NCI-H345 (cell line): ENCODE results near the gene RFTN1.

ENCODE experiments used
- DNase-seq: peaks from one replicate; lab custom pipeline; 2025; lab: John Stamatoyannopoulos, UW

Gene RFTN1

DNA sequence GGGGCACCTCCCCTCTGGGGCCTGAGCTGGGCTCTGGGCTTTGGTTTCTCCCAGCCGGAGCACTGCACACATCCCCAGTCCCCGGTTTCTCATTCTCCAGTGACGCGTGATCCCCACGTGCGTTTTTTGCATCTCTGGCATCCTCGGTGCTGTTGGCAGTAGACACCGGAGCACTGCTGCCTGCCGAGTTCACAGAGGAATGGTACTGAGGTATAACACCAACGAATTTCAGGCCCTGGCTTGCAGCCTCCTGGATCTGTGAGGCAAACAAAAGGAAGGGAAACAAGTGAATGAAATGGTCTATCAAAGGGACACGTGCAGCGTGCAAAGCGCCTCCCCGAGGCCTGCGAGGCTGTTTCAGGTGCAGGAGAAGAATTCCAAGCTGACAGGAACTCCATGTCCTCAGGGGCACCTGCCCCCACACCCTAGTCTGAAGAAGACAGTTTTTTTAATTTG, 135.6 kb downstream of the RFTN1 start:
- DNase-seq, result no peak

DNA sequence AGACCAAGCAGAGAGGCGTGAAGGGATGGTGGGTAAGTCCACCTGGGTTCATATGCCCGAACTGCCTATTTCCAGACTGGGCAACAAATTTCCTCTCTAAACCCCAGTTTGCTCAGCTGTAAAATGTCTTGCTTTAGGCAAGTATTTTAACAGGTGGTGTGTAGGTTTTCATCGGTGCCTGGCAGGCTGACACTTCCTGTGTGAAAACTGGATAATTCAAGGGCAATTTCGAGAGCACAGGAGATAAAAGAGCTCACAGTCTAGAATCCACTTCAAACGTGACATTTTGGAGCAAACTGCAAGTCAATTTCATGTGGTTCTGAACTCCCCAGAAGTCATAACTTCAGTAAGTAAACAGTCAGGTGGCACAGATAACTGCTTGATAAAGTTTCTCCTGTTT, 136.3 kb downstream of the RFTN1 start:
- no peak for DNase-seq

DNA sequence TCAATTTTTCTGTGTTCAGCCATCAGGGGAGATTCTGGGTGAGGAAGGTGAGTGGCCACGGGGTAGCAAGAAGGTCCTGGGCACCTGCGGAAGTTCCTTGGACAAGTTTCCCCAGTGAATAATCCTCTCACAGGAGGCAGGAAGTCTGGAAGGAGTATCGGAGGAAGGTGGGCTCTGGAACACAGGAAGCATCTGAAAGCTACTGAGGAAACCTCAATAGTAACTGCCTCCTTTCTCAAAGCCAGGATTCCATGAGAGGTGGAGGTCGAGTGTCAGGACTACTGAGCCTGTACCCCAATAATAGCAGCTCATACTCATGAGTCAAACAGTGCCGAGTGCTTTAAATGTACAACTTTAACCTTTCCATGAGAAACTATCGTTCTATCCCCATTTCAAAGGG, 137.6 kb downstream of the RFTN1 start:
- no peak for DNase-seq

DNA sequence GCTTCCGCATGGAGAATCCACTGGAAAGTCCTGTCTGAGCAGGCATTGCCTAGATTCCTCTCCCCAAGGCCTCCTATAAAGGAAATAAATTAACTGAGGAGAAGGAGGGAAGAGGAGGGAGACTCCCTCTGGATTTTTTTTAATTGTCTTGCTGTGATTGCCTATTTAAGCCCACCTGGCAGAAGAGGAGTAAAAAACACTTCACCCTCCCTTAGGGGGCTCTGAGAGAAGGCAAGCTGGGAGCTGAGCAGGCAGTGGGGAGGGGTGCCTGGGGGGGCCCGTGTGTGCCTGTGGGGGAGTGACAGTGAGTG, 138.6 kb downstream of the RFTN1 start:
- DNase-seq, result no peak

DNA sequence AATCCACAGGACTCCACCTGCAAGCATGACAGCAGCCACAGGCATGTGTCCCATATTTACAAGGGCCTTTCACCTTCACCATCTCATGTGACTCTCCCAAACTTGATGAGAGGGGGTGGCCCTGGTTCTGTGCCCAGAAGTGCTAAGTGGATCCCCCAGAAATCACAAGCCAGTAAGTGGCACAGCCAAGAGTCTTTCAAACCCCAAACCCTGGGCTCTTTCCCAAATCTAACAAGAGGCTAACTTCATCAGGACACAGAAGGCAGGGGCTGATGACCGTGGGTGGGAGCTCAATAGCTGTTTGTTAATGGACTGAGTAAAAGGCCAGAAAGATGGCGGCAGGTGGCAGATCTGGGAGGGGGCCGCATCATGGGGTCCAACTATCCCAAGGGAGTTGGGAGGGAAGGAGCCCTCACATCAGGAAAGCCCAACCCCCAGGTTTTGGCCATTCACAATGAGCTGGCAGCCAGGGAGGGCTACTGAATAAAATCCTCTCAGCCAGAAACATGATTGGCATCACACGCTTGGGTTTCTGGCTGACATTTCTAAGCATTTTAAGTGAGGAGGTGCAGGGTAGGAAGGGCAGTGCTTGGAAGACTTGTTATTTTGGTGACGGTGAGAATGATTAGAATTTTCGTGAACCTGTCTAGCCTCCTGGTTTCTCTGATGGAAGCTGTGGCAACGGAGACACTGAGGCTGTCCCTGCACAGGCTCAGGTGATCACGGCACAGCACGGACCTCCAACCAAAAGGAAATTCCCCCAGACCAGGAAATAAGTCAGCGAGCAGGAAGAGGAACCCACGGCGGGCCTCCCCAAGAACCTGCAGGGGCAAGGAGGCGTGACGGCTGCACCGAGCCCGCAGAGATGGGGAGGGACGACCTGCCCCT, 139.2 kb downstream of the RFTN1 start:
- no peak for DNase-seq

DNA sequence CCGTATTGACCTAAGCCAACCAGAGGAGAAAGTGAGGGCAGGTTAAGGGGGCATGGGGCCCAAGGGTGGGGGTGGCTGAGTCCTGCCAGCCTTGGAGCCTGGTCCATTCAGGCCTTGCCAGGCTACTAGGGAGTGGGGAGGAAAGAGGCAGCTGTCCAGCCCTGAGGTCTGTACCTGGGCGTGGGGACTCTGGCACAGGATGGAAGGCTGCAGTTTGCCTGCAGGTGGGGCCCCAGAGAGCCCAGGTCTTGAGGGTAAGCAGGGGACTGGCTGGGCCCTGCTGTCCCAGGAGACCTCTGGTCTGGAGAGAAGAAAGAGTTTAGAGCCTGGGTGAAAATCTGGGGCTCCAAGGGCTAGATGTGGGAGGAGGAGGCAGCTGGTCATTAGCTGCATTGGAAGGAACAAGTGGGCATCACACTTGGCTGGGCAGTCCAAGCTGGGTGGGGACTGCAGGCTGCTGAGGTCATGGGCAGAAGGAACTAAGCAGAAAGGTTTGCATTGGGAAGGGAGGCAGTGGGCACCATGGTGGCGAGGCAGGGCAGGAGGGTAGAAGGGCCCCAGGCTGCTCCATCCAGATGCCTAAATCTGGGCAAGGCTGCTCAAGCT, 140.1 kb downstream of the RFTN1 start:
- DNase-seq, result no peak

DNA sequence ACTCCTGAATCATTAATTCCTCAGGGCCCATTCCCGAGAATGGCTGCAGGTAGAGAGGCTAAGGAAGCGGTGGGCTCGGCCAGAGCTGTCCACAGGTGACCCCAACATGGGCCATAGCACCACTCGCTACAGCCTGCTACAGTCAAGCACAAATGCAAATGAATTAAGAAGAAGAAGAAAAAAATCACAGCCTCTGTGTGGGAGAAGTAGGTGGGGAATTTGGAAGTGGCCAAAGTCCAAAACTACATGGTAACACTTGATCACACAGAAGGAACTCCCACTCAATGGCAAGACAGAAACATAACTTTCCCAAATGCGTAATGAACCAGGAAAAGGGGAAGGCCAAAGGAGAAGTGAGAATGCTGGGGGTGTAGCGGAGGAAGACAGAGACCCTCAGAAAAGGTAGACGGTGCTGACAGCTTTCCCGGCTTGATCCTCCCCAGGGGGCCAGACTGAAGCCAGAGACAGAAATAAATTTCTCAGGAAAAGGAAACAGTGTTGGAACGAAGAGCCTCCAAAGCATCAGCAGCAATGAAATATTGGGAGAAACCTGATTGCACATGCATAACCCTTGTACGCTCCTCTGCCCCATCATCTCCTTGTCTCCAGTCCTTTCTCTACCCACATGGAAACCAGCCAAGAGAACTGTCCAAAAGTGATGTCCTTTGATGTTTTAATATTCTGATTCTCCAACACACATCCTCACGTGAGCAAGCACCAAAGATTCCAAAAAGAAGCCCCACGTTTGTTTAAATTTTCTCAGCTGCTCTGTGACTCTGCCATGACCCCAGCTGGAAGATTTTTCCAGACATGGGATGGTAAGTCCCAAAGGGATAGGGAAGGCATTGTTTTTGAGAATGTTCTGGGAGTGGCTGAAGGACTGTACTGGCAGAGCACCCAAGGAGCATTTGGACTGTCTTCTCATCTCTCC, 140.9 kb downstream of the RFTN1 start:
- no peak for DNase-seq

DNA sequence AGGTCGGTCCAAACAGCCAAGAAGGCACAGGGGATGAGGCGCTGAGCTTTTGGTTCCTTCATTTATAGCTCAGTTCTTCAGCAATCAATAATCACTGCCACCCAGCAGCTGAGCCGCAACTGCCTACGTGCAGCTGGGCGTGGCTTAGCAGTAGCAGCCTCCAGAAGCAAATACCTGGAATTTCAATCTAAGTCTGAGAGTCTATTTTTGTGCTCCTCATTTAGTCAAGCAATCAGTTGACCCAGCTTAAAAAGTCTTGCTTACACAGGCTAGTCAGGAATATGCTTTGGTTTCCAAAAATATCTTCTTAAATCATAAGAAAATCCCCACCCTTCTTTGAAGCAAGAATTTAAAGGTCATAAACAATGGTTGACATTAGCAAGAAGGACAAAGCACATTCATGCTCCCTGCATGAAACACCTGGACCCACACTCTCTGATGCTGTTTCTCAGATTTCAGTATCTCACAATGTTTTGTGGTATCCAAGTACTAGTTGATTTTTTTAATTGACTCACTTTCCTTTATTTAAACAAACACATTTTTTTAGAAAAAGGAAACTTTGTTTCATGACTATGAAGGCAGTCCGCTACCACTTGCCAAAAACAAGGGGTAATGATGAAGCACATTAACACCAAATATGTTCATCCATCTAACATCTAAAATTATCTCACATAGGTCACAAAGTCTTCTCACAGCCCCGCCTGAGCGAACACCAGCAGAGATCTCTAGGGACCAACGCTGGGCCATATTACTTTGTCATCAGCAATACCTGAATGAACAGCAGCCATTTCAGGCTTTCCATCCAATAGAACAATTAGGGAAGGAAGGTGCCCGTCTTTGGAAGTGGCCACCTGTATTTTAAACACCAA, 142.4 kb downstream of the RFTN1 start:
- DNase-seq, result no peak

DNA sequence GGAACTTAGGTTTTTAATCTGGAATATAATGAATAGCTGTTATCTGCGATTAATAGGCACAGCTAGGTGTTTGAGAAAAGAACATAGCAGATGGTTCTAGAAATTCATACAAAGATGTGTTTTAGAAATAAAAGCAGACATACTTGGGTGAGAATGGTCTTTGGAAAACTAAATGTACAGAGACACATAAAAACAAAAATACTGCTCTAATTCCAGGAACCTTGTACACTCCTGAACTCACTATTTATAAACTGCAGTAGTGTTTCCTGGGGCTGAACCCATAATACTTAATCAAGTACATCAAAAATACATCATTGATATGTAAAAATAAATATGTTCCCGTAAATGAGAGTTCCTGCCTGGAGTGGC, 143.0 kb downstream of the RFTN1 start:
- no peak for DNase-seq

DNA sequence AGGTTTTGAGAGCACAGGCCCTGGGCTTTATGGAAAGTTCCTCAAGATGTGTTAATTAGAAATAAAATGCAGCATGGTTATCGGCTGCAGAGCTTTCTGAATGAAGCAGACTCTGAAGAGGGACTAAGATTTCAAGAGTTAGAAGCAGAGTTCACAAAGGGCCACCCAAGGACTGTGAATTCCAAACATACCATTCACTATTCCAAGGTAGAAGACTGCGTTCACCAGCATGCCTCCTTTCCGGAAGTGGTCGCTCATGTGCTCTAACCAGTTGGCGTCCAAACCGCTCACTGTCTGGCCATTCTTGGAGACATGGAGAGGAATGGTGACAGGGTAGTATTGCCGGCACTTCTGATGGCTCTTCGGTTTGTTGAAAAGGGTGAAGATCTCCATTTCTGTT, 143.6 kb downstream of the RFTN1 start:
- DNase-seq, result no peak

DNA sequence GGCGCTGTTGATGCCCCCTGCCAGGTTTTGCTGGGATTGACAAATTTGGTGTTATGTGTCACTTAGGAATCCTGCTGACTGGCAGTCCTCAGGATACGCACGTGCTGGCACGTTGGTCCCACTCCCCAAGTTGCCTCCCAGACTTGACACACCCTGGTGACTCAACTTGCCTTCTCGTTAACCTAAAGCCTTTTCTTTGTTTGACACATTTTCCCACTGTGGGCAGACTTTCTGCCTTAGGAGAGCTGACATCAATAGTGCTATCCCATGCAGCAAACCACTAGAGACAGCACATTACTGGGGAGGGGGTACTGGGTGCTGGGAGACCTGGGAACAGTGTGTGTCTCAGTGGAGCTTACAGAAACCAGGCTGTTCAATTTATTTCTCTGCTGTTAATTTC, 144.2 kb downstream of the RFTN1 start:
- no peak for DNase-seq

DNA sequence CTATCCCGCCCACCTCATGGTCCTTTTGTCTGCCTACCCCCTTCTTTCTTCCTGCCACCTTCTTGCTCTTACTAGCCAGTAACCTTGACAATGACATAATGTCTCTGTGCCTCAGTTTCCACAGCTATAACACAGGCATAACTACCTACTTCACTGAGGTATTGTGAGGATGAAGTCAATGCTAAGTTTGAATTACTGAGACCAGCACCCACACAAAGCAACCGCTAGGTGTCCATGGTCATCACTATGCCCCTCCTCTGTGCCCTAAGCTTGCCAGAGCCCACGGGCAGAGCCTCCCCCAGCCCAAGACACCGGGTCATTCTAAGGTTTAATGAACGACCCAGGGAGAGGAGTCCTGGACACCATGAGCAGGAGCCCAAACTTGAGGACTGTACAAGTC, 146.9 kb downstream of the RFTN1 start:
- DNase-seq, result no peak

DNA sequence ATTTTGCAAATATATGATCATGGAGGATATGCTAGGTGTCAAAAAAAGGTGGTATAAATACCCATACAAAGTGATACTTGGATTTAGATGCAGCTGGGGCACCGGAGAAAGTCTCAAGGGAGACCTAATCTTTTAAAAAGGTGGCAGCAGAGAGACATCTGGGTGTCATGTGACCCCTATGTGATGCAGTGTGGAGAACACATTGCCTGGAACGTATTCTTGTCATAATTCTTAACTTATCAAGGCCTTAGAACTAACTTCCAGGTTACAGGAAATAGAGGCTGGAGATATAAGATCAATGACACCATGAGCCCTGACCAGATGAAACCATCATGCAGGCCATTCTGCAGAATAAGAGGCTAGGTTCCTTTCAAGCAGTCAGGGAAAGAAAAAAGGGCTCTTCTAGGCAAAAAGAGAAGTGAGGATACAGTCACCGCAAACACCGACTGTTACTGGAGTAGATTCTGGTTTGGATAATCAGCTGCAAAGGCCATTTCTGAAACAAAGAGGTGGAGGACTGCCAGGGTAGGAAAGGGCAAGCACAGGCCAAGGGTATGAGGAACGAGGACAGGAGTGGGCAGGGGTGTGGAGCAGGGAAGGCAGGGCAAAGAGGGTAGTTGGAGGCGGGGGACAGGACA, 147.9 kb downstream of the RFTN1 start:
- no peak for DNase-seq

DNA sequence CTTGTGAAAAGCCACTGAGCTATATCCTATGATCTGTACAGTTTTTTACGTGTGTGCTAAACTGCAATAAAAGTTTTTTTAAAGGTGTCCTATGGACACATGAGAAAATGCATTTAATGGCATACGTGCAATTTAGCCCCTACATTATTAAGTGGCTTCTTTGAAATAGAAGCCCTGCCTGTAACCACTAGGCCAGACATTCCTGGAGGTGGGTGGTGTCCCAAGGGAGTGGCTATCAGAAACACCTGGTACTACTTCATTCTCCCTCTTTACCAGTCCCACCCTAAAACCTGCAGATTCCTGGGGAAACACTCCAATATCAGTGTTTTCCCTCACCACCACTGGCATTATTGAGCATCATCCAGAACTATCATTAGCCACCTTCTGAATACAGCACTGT, 148.5 kb downstream of the RFTN1 start:
- DNase-seq, result no peak

DNA sequence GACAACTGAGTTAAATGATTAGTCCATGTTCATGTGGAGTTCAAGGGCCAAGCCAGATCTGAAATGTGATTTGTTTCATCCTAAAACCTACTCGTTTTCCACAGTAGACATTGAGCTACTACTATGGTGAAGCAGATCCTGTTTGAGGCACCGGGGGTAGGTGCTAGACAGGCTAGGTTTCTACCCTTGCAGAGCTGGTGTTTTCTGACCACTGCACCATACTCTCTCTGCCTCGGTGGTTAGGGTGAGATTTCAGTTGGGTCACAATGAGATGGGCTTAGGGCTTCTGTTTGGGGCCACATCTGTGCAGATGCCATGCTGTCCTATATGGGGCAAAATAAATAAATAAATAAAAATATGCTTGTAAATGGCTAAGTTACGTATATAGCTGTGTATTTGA, 149.2 kb downstream of the RFTN1 start:
- DNase-seq, result no peak

DNA sequence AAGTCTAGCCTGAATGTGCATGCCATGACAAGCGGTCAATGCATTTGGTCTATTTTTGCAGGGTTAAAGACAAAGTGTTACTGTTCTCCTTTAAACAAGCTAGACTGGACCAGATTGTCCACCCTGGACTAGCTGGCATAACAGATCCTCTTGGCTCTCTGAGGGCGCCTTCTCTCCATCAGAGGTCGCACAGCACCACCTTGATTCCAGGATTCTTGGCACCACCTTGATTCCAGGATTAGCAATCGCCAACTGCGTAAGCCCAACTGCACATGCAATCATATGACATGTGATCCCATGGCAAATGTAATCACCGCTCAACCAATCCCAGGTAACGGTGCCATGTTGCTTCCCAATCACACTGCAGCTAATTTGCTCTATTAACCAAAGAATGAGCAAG, 149.9 kb downstream of the RFTN1 start:
- DNase-seq, result no peak

DNA sequence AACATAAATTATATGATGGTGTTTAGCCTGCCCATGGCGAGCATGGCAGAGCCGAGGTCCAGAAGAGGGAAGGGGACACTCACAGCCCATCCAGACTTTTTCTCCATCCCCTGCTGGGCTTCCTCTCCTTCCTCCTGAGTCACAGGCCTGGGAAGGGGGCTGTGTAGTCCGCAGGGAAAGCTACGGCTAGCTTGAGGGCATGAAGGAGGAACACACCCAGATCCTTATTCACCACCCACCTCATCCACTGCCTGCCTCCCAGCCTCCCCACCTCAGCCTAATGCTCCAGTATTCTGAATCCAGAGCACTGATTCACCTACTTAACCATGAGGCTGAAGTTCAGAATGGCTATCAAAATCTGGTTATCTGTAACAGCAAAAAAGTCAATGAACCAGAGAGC, 150.7 kb downstream of the RFTN1 start:
- no peak for DNase-seq

DNA sequence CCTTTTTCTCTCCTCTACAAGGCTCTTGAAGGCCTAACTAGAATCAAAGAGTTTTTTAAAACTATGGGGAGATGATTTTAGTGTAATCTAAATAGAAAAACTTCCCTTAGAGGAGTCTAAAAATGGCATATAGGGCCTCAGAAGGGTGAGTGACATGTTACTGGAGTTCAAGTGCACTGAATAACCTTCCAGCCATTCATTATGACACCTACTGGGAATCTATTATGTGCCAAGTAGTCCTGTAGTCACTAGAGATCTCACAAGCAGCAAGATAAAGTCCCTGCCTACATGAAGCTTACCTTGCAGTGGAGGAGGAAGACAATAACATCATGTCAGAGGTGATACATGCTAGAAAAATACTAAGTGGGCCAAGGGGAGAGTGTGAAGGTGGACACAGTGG, 152.4 kb downstream of the RFTN1 start:
- no peak for DNase-seq

DNA sequence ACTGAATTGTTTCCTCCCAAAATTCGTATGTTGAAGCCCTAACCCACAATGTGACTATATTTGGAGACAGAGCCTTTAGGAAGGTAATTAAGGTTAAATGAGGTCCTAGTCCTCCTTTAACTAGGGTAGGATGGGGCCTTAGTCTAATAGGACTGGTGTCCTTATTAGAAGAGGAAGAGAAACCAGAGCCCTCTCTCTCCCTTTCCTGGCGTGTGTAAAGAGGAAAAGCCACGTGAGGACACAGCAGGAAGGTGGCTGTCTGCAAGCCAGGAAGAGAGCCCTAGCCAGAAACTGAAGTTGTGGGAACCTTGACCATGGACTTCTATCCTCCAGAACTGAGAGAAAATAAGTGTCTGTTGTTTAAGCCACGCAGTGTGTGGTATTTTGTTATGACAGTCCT, 154.2 kb downstream of the RFTN1 start:
- no peak for DNase-seq

DNA sequence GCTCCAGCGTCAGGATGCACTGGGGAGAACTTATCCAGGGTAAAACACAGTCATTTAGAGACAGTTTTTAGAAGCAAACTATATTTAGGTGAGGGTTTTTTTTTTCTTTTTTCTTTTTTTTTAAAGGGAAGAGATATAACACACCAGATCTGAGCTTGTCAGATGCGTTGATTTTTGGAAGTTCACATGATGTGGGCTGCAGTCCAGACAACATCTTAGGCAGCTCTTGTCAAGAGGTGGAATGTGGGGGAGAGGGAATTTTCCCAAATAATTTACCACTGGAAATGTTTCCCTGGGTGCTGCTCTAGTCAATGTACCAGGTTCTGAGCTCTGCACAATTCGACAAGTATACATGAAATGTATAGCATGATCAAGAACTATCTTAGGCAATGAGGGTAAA, 155.2 kb downstream of the RFTN1 start:
- DNase-seq, result no peak
